HepG2 (cell line): Measurements from ENCODE around the gene HMX1. TPM values are rescaled to one million over a fixed set of nuclear protein-coding genes. Genes with fewer than 3 reads are reported as not detected.
A peak's percentile ranks its signal among the peaks of the same experiment; 100 is the strongest.

Experiments
- ATAC-seq: fragments of 200-7000 bp; cut with Tn5 transposase; 3 replicates; pipeline ENCODE4 v1.9.1; 2020; ENCODE audit warnings: mild to moderate bottlenecking, moderate library complexity
- BruUV-seq: library from RNA; stranded (reverse); fragments of 400-500 nt; replicated peaks from 2 replicates; lab custom pipeline; 2021; lab: Mats Ljungman, UMichigan
- CTCF ChIA-PET: fragments of 300-600 bp; formaldehyde crosslinking; extraction: SDS; loops from one replicate; lab custom pipeline; 2021; ENCODE audit warnings: low total read pairs, inconsistent platforms, low intra/inter-chr PET ratio; lab: Yijun Ruan, JAX
- POLR2A ChIA-PET: fragments of 350-600 bp; sonication (Branson Sonifier 250); formaldehyde crosslinking; loops from one replicate; lab custom pipeline; 2020; ENCODE audit warnings: antibody characterized with exemption, inconsistent platforms; lab: Yijun Ruan, JAX
- DNase-seq: peaks from one replicate; pipeline ENCODE4 v3.0.0-alpha.2; 2015; ENCODE audit warnings: low spot score
- FAIRE-seq: peaks from 3 replicates; lab custom pipeline; 2011; peaks lifted over from hg19 to GRCh38; lab: Jason Lieb, UNC
- H2AFZ ChIP-seq: one replicate; pipeline ENCODE4 v1.6.1; 2011; ENCODE audit warnings: low read length, inconsistent platforms
- H3K27ac ChIP-seq: fragments of 300-600 bp; 3 replicates; pipeline ENCODE4 v1.8.0; 2011; ENCODE audit warnings: mixed run types, mild to moderate bottlenecking, mixed read lengths, low read length, inconsistent platforms; ENCODE audit not compliant: insufficient read depth; ENCODE audit errors: extremely low read length
- H3K27me3 ChIP-seq, 2 experiments: fragments of 200-600 bp in 1 of 2; 2 replicates in 1 of 2; 3 replicates in 1 of 2; pipeline versions ENCODE4 v1.6.0 to v1.8.0; 2011; ENCODE audit warnings: low read length in 2 of 2, mild to moderate bottlenecking in 2 of 2, moderate library complexity in 2 of 2, inconsistent platforms in 1 of 2; ENCODE audit not compliant: insufficient read depth in 2 of 2, control insufficient read depth in 1 of 2
- H3K36me3 ChIP-seq, 2 experiments: fragments of 200-600 bp in 1 of 2; replicated peaks in 1 of 2; 2 replicates in 1 of 2; 3 replicates in 1 of 2; pipeline versions ENCODE4 v1.5.1 to v1.8.0; 2011; ENCODE audit warnings: low read length in 2 of 2, inconsistent platforms in 1 of 2; ENCODE audit not compliant: insufficient read depth in 2 of 2, control insufficient read depth in 1 of 2
- H3K4me1 ChIP-seq: 2 replicates; pipeline ENCODE4 v1.5.1; 2012; ENCODE audit warnings: low read length, inconsistent platforms; ENCODE audit not compliant: insufficient read depth
- H3K4me2 ChIP-seq: 2 replicates; pipeline ENCODE4 v1.6.0; 2011; ENCODE audit warnings: low read depth, low read length, inconsistent platforms
- H3K4me3 ChIP-seq, 3 experiments: fragments of 200-600 bp in 1 of 3; sonication (generic), shearing (Covaris generic) in 1 of 3; replicated peaks in 1 of 3; 2 replicates each; pipeline ENCODE4 v1.5.1; 2011 to 2016; ENCODE audit warnings: low read length in 3 of 3, inconsistent platforms in 2 of 3, low read depth in 2 of 3, mild to moderate bottlenecking in 2 of 3, control low read depth in 1 of 3, mixed read lengths in 1 of 3; ENCODE audit not compliant: insufficient read depth in 1 of 3
- H3K79me2 ChIP-seq: one replicate; pipeline ENCODE4 v1.6.1; 2011; ENCODE audit warnings: low read length, inconsistent platforms; ENCODE audit not compliant: insufficient read depth
- H3K9ac ChIP-seq: 2 replicates; pipeline ENCODE4 v1.6.0; 2011; ENCODE audit warnings: mild to moderate bottlenecking, low read depth, low read length, inconsistent platforms; ENCODE audit not compliant: insufficient read depth
- H3K9me3 ChIP-seq: 2 replicates; pipeline ENCODE4 v1.5.1; 2012; ENCODE audit warnings: mild to moderate bottlenecking, low read length
- H4K20me1 ChIP-seq: 2 replicates; pipeline ENCODE4 v1.6.0; 2011; ENCODE audit warnings: inconsistent platforms, mild to moderate bottlenecking, low read length, moderate library complexity; ENCODE audit not compliant: insufficient read depth
- EEA1 ChIP-seq: sonication (generic); formaldehyde crosslinking; IDR thresholded peaks from 2 replicates; pipeline ENCODE4 v1.5.1; 2020; ENCODE audit warnings: mild to moderate bottlenecking, missing genetic modification reagents, borderline replicate concordance
- NFYB ChIP-seq: sonication (generic); formaldehyde crosslinking; IDR thresholded peaks from 2 replicates; pipeline ENCODE4 v1.4.0; 2020; ENCODE audit warnings: missing genetic modification reagents
- NFYC ChIP-seq: IDR thresholded peaks from 2 replicates; pipeline ENCODE4 v1.6.1; 2016; ENCODE audit warnings: missing genetic modification reagents, missing compliant biosample characterization
- RARG ChIP-seq: sonication (generic); formaldehyde crosslinking; IDR thresholded peaks from 2 replicates; pipeline ENCODE4 v1.4.0; 2020; ENCODE audit warnings: low read depth, mild to moderate bottlenecking, missing genetic modification reagents
- REL ChIP-seq: sonication (generic); formaldehyde crosslinking; conservative IDR thresholded peaks from 2 replicates; pipeline ENCODE4 v1.8.0; 2022; ENCODE audit warnings: mild to moderate bottlenecking, missing genetic modification reagents, moderate library complexity
- THAP11 ChIP-seq: IDR thresholded peaks from 2 replicates; pipeline ENCODE4 v1.6.1; 2016; ENCODE audit warnings: missing biosample characterization, missing genetic modification reagents
- ZBTB38 ChIP-seq: sonication (generic); formaldehyde crosslinking; IDR thresholded peaks from 2 replicates; pipeline ENCODE4 v1.5.1; 2020; ENCODE audit warnings: mild to moderate bottlenecking, missing genetic modification reagents
- ZNF143 ChIP-seq: sonication (generic); formaldehyde crosslinking; IDR thresholded peaks from 2 replicates; pipeline ENCODE4 v1.4.0; 2020; ENCODE audit warnings: missing genetic modification reagents
- WGBS: methylation state at CpG from one replicate; pipeline ENCODE4 v1.1.6; 2017; ENCODE audit warnings: low lambda C conversion rate; 5-methylcytosine and 5-hydroxymethylcytosine counted together
- in situ Hi-C: cut with HindIII; loops from 2 replicates; pipeline ENCODE4 v1.10.0; 2017; ENCODE audit warnings: low pct_unique_long_range_greater_than_20kb; ENCODE audit not compliant: extremely low pct_ligation_motif_present
- intact Hi-C: fragments of 100-400 bp; cut with micrococcal nuclease; formaldehyde crosslinking; loops from one replicate; pipeline ENCODE4 v1.10.0; 2022; ENCODE audit not compliant: unreplicated experiment
- polyA plus RNA-seq, 8 experiments: library from polyadenylated mRNA; depleted of rRNA in 3 of 8; stranded (reverse) in 7 of 8; unstranded in 1 of 8; fragments of >200 nt; fragmentation: Illumina TruSeq in 4 of 8; extraction: Trizol in 4 of 8; gene quantifications; 2 replicates each; pipeline versions ENCODE4 v1.2.1 to v1.2.3, GENCODE V29; 2011 to 2016; ENCODE audit warnings: low read depth in 4 of 8, missing spikeins in 1 of 8, mixed read lengths in 1 of 8; ENCODE audit not compliant: insufficient read depth in 1 of 8
- total RNA-seq, 5 experiments: library from RNA; depleted of rRNA; stranded (reverse); fragments of >200 nt; fragmentation: Illumina TruSeq; extraction: Trizol; gene quantifications; 2 replicates each; pipeline ENCODE4 v1.2.3, GENCODE V29; 2016; ENCODE audit warnings: low read depth in 1 of 5

HMX1 gene
- total and polyA plus RNA-seq, 2 of the 13 experiments (the other 11 are each of a cell fraction or from before 2014, with no cell fraction given) = not detected

GRCh38 chr4:8854016-8854415 lies 17.6 kb downstream of the HMX1 start:
- 0% methylated on average over 4 of the region's 6 CpGs for WGBS
- intact Hi-C loops = no loop called here
- CTCF ChIA-PET = no interaction called here
- H3K9me3 ChIP-seq = no peaks in the 10 kb centered on the region
- TF ChIP-seq REL (CRISPR knock-in tag) = no peak
- no peak for TF ChIP-seq ZBTB38 (CRISPR knock-in tag)
- TF ChIP-seq, all 625 proteins: peak for 0
- BruUV-seq = no TSS peak
- POLR2A ChIA-PET = no interaction called here
- Histone ChIP-seq H3K36me3 (no peaks in the 10 kb centered on the region), H3K9ac (no peak overlapping the region), H3K4me2 (no peak overlapping the region), H4K20me1 (no peaks in the 10 kb centered on the region), H3K4me1 (no peaks in the 10 kb centered on the region), H3K79me2 (no peaks in the 10 kb centered on the region), H2AFZ (no peak overlapping the region), H3K4me3 (no peak overlapping the region), H3K27me3 (peaks cover 14 to 85% of the 10 kb centered on the region in 2 experiments; a peak in 4 of 5 replicates), H3K27ac (no peak overlapping the region)
- in situ Hi-C loops = no loop called here
- DNase-seq (no peak), ATAC-seq (no peak), FAIRE-seq (no peak)

DNA sequence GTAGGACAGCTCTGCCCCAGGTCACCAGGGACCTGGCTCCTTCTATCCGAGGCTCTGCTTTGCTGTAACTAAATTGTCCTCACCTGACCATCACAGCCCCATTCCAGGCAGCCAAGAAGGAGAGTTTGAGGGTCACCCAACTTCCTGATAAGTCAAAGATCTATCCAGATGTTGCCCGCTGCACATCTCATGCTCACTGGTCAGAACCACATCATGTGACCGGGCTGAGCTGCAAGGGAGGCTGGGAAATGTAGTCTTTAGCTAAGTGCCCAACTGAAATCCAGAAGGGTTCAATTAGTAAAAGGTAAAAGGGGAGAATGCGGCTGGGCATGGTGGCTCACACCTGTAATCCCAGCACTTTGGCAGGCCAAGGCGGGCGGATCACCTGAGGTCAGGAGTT lies 18.4 kb downstream of the HMX1 start:
- no peaks in the 10 kb centered on the region for H3K9me3 ChIP-seq
- H3K4me1 ChIP-seq = no peaks in the 10 kb centered on the region
- FAIRE-seq = no peak
- H2AFZ ChIP-seq = no peak overlapping the region
- no peak for ATAC-seq
- CTCF ChIA-PET = no interaction called here
- in situ Hi-C loops = no loop called here
- H3K4me3 ChIP-seq = no peak overlapping the region
- H3K9ac ChIP-seq = no peak overlapping the region
- TF ChIP-seq THAP11 (CRISPR knock-in tag) = peak; percentile 90
- TF ChIP-seq NFYB = peak; percentile 68
- no peak for TF ChIP-seq RARG
- TF ChIP-seq EEA1 (CRISPR knock-in tag) = no peak
- peak; percentile 82 for TF ChIP-seq ZNF143 (CRISPR knock-in tag)
- TF ChIP-seq NFYC = peak; percentile 60
- no TSS peak for BruUV-seq
- H3K36me3 ChIP-seq = no peaks in the 10 kb centered on the region
- no peak for DNase-seq
- 19% methylated on average over 6 of the region's 6 CpGs for WGBS
- H4K20me1 ChIP-seq = no peaks in the 10 kb centered on the region
- no peaks in the 10 kb centered on the region for H3K79me2 ChIP-seq
- POLR2A ChIA-PET = no interaction called here
- no peak overlapping the region for H3K4me2 ChIP-seq
- H3K27ac ChIP-seq = no peak overlapping the region
- peaks cover 13 to 85% of the 10 kb centered on the region in 2 experiments; a peak in 4 of 5 replicates for H3K27me3 ChIP-seq
- intact Hi-C loops = no loop called here
